OCI-M2 (cell line): ENCODE results near the gene MUC20.
"Not testable (repeated sequence)": the region's sequence is repeated elsewhere in the genome, so short reads cannot be mapped to it uniquely, and the experiment has no call there.

ENCODE experiments used
- DNase-seq: peaks from one replicate; lab custom pipeline; 2025; ENCODE audit not compliant: unreplicated experiment; lab: John Stamatoyannopoulos, UW

The MUC20 gene

DNA sequence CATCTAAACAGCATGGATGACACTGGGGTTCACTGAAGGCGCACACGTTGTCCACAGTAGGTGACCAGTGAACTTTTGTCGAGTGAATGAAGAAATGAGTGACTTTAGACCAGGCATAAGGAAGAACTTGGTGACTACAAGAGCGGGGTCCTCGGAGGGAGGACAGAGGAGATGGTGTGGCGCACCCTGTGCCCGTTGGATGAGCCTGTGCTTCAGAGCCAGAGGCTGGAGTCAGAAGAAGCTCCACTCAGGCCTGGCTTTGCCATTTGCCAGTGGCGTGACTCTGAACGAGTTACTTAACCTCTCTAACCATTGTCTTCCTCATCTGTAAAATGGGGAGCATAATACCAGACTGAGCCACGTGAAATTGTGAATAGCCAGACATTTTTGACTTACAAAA lies 48.8 kb downstream of the MUC20 start:
- DNase-seq, result no peak

DNA sequence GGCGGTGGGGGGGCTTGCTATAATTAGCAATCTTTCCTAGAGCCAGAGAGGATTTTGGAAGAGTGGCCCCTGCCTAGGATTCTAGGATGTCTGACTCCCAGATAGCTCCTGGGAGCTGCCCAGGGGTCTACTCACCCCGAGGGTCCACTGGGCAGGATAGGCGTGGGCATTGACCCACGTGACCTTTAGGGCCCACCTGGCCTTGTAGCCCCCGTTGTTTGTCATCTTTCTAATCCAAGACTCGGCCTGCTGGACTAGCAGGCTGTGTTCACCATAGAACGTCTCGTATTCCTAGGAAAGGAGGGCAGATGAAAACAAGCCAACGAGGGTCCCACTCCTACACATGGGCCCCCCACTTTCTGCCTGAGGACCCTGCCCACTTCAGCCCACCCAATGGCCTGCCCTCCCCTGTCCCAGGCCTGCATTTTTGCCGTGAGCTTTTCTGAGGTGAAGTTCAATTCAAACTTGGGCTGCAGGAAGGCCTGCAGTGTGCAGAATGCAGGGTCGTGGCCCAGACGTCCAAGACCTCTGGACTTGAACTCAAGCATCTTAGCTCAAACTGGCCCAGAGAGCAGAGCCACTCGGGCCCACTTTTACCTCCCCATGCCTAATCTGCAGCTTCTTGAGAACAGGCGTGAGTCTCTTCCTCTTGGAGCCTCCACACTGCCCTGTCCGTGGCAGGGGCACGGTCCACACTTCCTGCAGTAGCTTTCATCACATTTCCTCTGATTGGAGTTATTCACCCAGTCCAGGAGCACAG lies 49.5 kb downstream of the MUC20 start:
- DNase-seq, result no peak

DNA sequence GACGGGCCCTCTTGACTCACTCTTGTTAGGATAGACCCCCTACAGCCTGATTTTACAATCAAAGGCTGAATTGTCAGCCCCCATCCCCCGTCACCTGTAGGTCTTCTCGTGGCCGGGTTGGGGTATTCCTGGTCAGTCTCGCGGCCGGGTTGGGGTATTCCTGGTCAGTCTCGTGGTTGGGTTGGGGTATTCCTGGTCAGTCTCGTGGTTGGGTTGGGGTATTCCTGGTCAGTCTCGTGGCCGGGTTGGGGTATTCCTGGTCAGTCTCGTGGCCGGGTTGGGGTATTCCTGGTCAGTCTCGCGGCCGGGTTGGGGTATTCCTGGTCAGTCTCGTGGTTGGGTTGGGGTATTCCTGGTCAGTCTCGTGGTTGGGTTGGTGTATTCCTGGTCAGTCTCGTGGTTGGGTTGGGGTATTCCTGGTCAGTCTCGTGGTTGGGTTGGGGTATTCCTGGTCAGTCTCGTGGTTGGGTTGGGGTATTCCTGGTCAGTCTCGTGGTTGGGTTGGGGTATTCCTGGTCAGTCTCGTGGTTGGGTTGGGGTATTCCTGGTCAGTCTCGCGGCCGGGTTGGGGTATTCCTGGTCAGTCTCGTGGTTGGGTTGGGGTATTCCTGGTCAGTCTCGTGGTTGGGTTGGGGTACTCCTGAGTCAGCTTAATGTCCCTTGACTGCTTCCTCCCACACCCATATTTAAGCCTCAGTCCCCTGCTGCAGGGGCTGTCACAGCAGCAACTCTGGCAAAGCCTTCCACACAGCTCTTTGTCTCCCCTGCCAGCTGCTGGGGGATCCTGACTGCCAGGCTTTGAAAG lies 50.3 kb downstream of the MUC20 start:
- not testable (repeated sequence) for DNase-seq

DNA sequence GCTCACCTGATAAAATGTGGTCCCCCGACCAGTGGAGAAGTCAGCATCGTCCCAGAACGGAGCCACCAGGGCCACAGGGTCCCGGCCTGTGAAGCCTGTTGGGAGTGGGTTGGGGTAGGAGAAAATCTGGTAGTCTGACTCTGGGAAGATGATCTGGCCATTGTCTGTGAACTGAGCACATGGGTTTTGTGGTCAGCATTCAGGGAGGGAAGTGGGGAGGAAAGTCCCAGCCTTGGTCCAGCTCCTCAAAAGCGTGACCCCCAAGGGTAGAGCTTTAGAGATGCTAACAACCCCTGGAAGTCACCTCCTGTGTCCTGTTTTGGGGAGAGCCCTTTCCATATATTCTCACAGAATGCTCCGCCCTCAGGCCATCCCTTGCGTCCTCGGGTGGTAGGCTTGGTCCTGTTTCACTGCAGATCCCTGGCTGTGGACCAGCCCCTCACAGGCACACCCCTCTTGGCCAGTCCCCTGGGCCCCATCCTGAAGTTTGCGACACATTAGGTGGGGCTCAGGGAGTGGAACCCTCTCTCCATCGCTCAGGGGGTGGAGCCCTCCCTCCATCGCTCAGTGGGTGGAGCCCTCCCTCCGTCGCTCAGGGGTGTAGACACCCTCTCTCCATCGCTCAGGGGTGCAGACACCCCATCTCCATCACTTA lies 51.0 kb downstream of the MUC20 start:
- DNase-seq, result no peak

DNA sequence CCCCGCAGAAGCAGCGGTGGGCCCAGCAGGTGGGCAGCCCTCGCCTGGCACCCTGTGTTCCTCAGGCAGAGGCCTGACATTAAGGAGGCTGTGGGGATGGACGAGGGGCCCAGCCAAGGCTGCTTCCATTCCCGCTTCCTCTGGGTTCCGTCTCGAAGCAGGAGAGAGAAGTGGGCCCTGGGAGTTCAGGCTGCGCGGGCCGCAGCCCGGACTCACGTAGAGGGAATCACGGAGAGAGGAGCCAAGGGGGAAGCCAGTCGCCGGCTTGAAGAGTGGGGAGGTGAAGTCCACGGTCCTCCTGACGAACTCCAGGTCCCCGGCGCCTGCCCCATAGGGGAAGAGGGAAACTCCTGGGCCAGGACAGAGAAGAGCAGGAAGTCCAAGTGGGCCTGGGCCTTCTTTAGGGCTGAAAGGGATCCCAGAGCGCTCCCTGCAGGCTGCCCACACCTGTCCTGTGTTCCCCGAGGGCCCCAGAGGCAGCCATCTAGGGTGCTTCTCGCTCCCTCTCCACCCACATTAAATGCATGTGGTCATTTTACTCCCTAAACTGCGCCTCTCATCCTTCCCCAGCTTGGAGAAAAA lies 53.3 kb downstream of the MUC20 start:
- no peak for DNase-seq

DNA sequence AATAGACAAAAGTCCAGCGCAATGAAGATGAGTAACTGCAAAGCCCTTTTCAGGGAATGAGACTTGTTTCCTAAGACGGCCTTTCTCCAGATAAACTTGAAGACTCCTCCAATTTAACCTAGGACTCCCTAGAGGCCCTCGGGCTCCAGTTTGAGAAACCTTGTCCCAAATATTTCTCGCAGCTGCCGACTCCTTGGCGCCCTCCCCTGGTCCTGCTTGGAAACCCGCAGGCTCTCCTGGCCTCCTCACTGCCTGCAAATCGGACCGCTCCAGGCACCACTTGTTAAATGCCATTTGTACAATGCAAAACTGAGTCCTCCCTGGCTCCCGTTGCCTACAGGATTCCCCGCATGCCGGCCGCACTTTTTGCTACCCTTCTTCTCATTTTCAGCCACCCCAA lies 54.1 kb downstream of the MUC20 start:
- no peak for DNase-seq

DNA sequence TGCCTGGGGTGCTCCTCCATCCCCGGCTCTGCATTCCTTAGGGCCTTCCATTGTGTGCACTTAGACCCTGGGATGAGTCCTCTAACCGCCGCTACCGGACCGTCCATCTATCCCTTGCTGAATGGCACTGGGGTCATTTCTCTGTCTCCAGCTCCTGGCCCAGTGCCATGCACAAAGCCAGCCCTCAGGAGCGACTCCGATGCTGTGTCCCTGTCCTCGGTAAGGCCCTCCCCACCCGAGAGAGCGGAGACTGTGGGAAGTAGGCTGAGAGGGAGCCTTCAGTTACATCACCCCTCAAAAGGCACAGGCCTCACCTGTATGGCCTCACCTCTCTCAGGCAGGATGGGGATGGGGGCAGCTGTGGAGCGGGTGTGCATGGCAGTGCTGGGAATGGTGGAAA lies 57.2 kb downstream of the MUC20 start:
- no peak for DNase-seq

DNA sequence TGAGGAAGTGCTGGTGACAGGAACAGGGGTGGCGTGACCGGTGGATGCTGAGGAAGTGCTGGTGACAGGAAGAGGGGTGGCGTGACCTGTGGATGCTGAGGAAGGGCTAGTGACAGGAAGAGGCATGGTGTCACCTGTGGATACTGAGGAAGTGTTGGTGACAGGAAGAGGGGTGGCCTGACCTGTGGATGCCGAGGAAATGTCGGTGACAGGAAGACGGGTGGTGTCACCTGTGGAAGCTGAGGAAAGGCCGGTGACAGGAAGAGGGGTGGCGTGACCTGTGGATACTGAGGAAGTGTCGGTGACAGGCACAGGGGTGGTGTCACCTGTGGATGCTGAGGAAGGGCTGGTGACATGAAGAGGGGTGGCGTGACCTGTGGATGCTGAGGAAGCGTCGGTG lies 60.5 kb downstream of the MUC20 start:
- not testable (repeated sequence) for DNase-seq
